Endothelial cell (in vitro differentiated cells): ENCODE results near the gene POFUT2. TPM values are rescaled to one million over a fixed set of nuclear protein-coding genes. Genes with fewer than 3 reads are reported as not detected.

ENCODE experiments used
- DNase-seq: peaks from one replicate; pipeline ENCODE4 v3.0.0; 2021; ENCODE audit warnings: low spot score
- H3K27ac Mint-ChIP-seq: one replicate; pipeline ENCODE4 v1.8.0; 2021; ENCODE audit warnings: mixed read lengths, inconsistent platforms; ENCODE audit not compliant: unreplicated experiment
- H3K27me3 Mint-ChIP-seq: one replicate; pipeline ENCODE4 v1.8.0; 2021; ENCODE audit warnings: mild to moderate bottlenecking, moderate library complexity, mixed read lengths, inconsistent platforms; ENCODE audit not compliant: unreplicated experiment
- H3K36me3 Mint-ChIP-seq: one replicate; pipeline ENCODE4 v1.8.0; 2021; ENCODE audit warnings: mild to moderate bottlenecking, low read depth, mixed read lengths, inconsistent platforms; ENCODE audit not compliant: unreplicated experiment
- H3K4me1 Mint-ChIP-seq: one replicate; pipeline ENCODE4 v1.8.0; 2021; ENCODE audit warnings: mild to moderate bottlenecking, mixed read lengths, inconsistent platforms; ENCODE audit not compliant: unreplicated experiment
- H3K4me3 Mint-ChIP-seq: one replicate; pipeline ENCODE4 v1.8.0; 2021; ENCODE audit warnings: mild to moderate bottlenecking, mixed read lengths, inconsistent platforms; ENCODE audit not compliant: unreplicated experiment
- H3K9me3 Mint-ChIP-seq: one replicate; pipeline ENCODE4 v1.8.0; 2021; ENCODE audit warnings: mixed read lengths, inconsistent platforms; ENCODE audit not compliant: unreplicated experiment
- total RNA-seq: library from RNA; stranded (reverse); fragmentation: NEBNext Ultra II Directional; extraction: Animal tissue kit (Norgen Biotek cat#: 25700); gene quantifications from one replicate; pipeline ENCODE4 v1.2.1, GENCODE V29; 2021; ENCODE audit not compliant: unreplicated experiment
- TF ChIP-seq, protein P1 (sequence below): fragments of 200-600 bp; sonication (generic); IDR thresholded peaks from one replicate; pipeline ENCODE4 v1.5.0; 2021; ENCODE audit warnings: antibody characterized with exemption; ENCODE audit not compliant: unreplicated experiment

Gene POFUT2
- total RNA-seq, 1 donor from 2014 or later: 37.8 TPM

GRCh38 chr21:45263534-45263933 is 24.2 kb downstream of the POFUT2 start:
- Mint-ChIP-seq H3K27ac (no peak overlapping the region), H3K36me3 (peaks cover 27% of the 10 kb centered on the region), H3K4me3 (no peak overlapping the region), H3K27me3 (peaks cover 5% of the 10 kb centered on the region), H3K9me3 (no peaks in the 10 kb centered on the region), H3K4me1 (no peaks in the 10 kb centered on the region)
- no peak for DNase-seq
- TF ChIP-seq, protein P1, sequence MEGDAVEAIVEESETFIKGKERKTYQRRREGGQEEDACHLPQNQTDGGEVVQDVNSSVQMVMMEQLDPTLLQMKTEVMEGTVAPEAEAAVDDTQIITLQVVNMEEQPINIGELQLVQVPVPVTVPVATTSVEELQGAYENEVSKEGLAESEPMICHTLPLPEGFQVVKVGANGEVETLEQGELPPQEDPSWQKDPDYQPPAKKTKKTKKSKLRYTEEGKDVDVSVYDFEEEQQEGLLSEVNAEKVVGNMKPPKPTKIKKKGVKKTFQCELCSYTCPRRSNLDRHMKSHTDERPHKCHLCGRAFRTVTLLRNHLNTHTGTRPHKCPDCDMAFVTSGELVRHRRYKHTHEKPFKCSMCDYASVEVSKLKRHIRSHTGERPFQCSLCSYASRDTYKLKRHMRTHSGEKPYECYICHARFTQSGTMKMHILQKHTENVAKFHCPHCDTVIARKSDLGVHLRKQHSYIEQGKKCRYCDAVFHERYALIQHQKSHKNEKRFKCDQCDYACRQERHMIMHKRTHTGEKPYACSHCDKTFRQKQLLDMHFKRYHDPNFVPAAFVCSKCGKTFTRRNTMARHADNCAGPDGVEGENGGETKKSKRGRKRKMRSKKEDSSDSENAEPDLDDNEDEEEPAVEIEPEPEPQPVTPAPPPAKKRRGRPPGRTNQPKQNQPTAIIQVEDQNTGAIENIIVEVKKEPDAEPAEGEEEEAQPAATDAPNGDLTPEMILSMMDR: no peak

GRCh38 chr21:45262616-45263015 is 25.1 kb downstream of the POFUT2 start:
- Mint-ChIP-seq H3K27ac (no peak overlapping the region), H3K36me3 (peaks cover 25% of the 10 kb centered on the region), H3K4me1 (no peaks in the 10 kb centered on the region), H3K9me3 (no peaks in the 10 kb centered on the region), H3K27me3 (peaks cover 5% of the 10 kb centered on the region), H3K4me3 (no peak overlapping the region)
- DNase-seq: no peak
- TF ChIP-seq, protein P1: no peak

- Mint-ChIP-seq H3K36me3 (peaks cover 20% of the 10 kb centered on the region), H3K9me3 (no peaks in the 10 kb centered on the region), H3K27me3 (peaks cover 5% of the 10 kb centered on the region), H3K4me3 (no peak overlapping the region), H3K4me1 (no peaks in the 10 kb centered on the region), H3K27ac (no peak overlapping the region)
- DNase-seq: no peak
- TF ChIP-seq, protein P1: no peak
Observed at GRCh38 chr21:45262041-45262581, 25.6 kb downstream of the POFUT2 start.

GRCh38 chr21:45261093-45261492 is 26.6 kb downstream of the POFUT2 start:
- H3K9me3 Mint-ChIP-seq: no peaks in the 10 kb centered on the region
- H3K27me3 Mint-ChIP-seq: peaks cover 4% of the 10 kb centered on the region
- H3K36me3 Mint-ChIP-seq: peaks cover 13% of the 10 kb centered on the region
- H3K27ac Mint-ChIP-seq: no peak overlapping the region
- H3K4me1 Mint-ChIP-seq: no peaks in the 10 kb centered on the region
- DNase-seq: no peak
- TF ChIP-seq, protein P1: no peak
- H3K4me3 Mint-ChIP-seq: no peak overlapping the region

DNA sequence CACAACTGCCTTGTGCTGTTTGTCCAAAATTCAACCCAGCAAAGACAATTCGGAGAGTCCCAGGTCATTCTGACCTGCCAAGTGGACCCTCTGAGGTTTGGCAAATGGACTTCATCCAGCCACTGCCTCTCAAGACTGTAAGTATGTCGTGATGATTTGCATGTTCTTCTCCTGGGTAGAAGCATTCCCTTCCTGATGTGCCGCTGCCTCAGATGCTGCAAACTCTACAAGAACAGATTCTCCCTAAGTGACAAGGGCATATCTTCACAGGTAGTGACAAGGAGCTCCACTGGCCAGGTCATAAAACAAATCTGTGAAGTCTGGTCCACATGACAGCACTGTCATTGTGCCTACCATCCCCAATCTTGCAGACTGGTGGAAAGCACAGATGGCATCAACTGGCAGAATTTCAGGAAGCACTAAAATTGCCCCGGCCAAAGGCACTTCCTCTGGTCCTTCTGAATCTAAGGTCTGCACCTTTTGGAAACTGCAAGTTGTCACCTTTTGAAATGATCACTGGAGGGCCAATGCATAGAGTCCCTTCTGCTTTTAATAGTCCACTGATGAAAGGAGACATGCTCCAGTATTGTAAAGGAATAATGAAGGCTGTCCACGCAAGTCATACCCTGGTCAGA is 27.4 kb downstream of the POFUT2 start:
- no peak for DNase-seq

More for the DNA sequence above, 27.4 kb downstream of the POFUT2 start:
- Mint-ChIP-seq H3K9me3 (no peaks in the 10 kb centered on the region), H3K4me3 (no peak overlapping the region), H3K4me1 (no peaks in the 10 kb centered on the region), H3K36me3 (peaks cover 11% of the 10 kb centered on the region), H3K27me3 (peaks cover 4% of the 10 kb centered on the region), H3K27ac (no peak overlapping the region)
- TF ChIP-seq, protein P1: no peak
